Stimulated activated CD8-positive, alpha-beta memory T cell treated with anti-CD3 and anti-CD28 coated beads, Interleukin-15, amount 100 ng/mL, for 24 hours (primary cell): ENCODE measurements around the gene ZNF534.
"Not testable (repeated sequence)": the region's sequence is repeated elsewhere in the genome, so short reads cannot be mapped to it uniquely, and the experiment has no call there.

Source experiments
- DNase-seq: peaks from one replicate; pipeline ENCODE4 v3.0.0-alpha.2; 2020; ENCODE audit warnings: low read depth

ZNF534 gene

GRCh38 chr19:52498571-52498970 is 69.6 kb downstream of the ZNF534 start:
- no peak for DNase-seq

DNA sequence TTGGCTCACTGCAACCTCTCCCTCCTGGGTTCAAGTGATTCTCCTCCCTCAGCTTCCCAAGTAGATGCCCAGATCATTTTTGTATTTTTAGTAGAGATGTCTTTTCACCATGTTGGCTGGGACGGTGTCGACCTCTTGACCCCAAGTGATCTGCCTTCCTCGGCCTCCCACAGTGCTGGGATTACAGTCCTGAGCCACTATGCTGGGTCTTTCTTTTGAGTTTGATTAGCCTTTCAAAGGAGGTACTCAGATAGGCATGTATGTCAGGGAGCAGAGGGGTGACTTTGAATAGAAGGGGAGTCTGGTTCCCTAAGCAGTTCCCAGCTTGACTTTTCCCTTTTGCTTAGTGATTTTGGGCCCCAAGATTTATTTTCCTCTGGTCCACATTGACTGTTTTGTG is 71.5 kb downstream of the ZNF534 start:
- DNase-seq, result not testable (repeated sequence)

DNA sequence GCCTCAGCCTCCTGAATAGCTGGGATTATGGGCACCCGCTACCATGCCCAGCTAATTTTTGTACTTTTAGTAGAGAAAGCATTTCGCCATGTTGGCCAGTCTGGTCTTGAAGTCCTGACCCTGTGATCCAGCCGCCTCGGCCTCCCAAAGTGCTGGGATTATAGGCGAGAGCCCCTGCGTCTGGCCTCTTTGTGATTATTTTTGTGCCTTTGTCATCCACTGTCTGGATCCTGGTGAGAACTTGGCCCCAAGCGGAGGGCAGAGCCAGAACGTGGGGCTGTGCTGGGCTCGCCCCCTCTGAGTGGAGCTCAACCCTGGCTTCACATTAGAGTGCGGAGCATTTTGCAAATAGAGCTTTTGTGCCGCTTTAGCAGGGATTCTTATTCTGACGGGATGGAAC is 72.0 kb downstream of the ZNF534 start:
- not testable (repeated sequence) for DNase-seq
